Immature natural killer cell (primary cell): ENCODE results near the gene DNAJB12. TPM values are rescaled to one million over a fixed set of nuclear protein-coding genes. Genes with fewer than 3 reads are reported as not detected.
A peak's percentile ranks its signal among the peaks of the same experiment; 100 is the strongest.
"Not testable (repeated sequence)": the region's sequence is repeated elsewhere in the genome, so short reads cannot be mapped to it uniquely, and the experiment has no call there.

Experiments used
- DNase-seq, 3 donors: peaks; one replicate each; pipeline ENCODE4 v3.0.0; 2022; ENCODE audit warnings: mixed read lengths in 1 of 3
- H3K27ac Mint-ChIP-seq, 6 donors: one replicate each; pipeline ENCODE4 v1.8.0; 2020; ENCODE audit warnings: mixed read lengths in 6 of 6, mild to moderate bottlenecking in 5 of 6, inconsistent platforms in 4 of 6, moderate library complexity in 3 of 6
- H3K27me3 Mint-ChIP-seq, 3 donors: one replicate each; pipeline ENCODE4 v1.8.0; 2020 to 2021; ENCODE audit warnings: low read depth in 3 of 3, mild to moderate bottlenecking in 3 of 3, mixed read lengths in 3 of 3, moderate library complexity in 3 of 3, inconsistent platforms in 1 of 3
- H3K36me3 Mint-ChIP-seq, 3 donors: one replicate each; pipeline ENCODE4 v1.8.0; 2020; ENCODE audit warnings: mixed read lengths in 3 of 3, inconsistent platforms in 2 of 3, mild to moderate bottlenecking in 2 of 3
- H3K4me1 Mint-ChIP-seq, 2 donors: one replicate each; pipeline ENCODE4 v1.8.0; 2020; ENCODE audit warnings: inconsistent platforms in 2 of 2, mild to moderate bottlenecking in 2 of 2, mixed read lengths in 2 of 2, moderate library complexity in 1 of 2
- H3K4me3 Mint-ChIP-seq, 5 donors: one replicate each; pipeline ENCODE4 v1.8.0; 2020; ENCODE audit warnings: mild to moderate bottlenecking in 5 of 5, mixed read lengths in 5 of 5, inconsistent platforms in 3 of 5, moderate library complexity in 3 of 5
- H3K9me3 Mint-ChIP-seq, 6 donors: one replicate each; pipeline ENCODE4 v1.8.0; 2020; ENCODE audit warnings: mild to moderate bottlenecking in 6 of 6, mixed read lengths in 6 of 6, inconsistent platforms in 4 of 6, moderate library complexity in 3 of 6
- polyA plus RNA-seq, 3 donors: library from polyadenylated mRNA; unstranded; fragments of 300-500 nt; fragmentation: Illumina TruSeq; gene quantifications; one replicate each; pipeline ENCODE4 v1.2.3, GENCODE V29; 2021

DNAJB12 gene
- polyA plus RNA-seq, 3 donors from 2014 or later = 12.2 to 32.0 (median 12.4) TPM

DNA sequence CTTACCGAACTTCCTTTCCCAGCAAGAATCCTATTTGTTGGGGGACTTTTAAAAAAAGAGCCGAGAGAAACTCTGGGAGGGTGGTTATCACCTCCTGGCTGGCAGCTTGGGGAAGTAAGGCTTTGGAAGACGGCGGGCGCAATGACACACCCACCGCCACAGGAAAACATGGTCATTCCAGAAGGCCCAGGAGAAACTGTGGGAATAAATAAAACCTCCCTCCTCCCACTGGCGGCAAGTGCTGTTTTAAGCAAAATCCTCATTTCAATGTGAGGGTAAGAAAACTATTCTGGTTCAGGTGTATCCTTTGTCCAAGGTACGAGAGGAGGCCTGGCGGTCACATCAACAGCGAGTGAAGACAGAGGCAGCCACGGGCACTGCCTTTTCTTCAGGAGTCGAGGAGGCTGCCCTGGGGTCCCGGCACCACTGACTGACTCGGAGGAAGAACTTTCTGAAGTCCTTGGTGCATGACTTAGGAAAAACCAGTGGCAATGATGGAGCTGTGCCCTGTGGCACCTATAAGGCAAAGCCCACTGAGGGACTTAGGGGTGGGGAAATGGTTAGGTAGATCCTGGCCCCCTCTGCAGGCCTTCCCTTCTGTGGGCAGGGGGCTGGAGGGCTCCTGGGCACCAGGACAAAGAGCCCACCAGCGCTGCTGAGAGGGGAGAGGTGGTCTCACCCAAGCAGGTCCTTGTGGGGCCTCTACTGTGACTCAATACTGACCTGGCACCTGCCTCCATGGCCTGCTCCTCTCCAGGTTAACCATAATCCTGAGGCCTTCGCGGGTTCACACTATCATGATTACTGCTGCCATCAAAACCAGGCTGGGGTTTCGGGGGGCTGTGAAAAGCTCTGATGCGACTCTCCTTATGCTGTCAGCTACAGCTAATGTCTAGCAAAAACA is 21.4 kb downstream of the DNAJB12 start:
- DNase-seq = peak; percentile 60 to 72 (median 67)
- Mint-ChIP-seq H3K27me3 (peaks cover 17 to 43% (median 42%) of the 10 kb centered on the region in 3 donors), H3K36me3 (peaks cover 0 to 15% (median 3%) of the 10 kb centered on the region in 3 donors), H3K27ac (peak overlapping the region; percentile 93 to 100 (median 98)), H3K4me3 (peak overlapping the region; percentile 58 to 88 (median 83)), H3K4me1 (peaks cover 90 to 92% of the 10 kb centered on the region in 2 donors), H3K9me3 (no peaks in the 10 kb centered on the region)

DNA sequence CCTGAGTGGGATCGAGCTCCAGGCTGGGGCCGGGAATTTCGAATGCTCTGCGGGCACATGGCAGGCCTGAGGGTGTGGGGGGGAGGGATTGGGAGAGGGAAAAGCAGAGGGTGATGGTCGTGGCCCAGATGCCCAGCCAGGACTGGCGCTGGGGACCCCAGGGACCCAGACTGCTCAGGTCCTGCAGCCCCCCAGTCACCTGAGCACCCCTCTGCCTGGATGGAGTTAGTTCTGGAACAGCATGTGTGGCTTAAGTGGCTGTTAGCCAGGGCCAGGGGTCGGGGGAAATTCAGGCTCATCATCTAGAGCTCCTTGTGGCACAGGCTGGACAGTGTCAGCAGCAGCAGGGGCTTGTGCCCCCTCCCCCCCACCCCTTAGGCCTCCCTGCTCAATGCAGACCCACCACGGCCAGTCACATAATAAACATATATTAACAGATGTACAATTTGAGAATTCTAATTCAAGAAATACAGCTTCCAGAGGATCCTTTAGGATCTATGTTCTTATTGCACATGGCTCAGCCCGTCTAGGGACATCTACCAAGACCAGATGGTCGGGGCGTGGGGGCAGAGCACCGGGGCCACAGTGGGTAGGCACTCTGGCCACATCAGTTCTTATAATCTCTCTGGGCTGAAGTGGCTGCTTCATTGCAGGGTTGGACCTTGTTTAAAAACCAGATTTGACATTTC is 22.2 kb downstream of the DNAJB12 start:
- H3K27ac Mint-ChIP-seq = peak overlapping the region; percentile 93 to 100 (median 98)
- peaks cover 17 to 46% (median 42%) of the 10 kb centered on the region in 3 donors for H3K27me3 Mint-ChIP-seq
- peaks cover 98 to 99% of the 10 kb centered on the region in 2 donors for H3K4me1 Mint-ChIP-seq
- H3K36me3 Mint-ChIP-seq = peaks cover 0 to 7% (median 0%) of the 10 kb centered on the region in 3 donors
- peak overlapping the region; percentile 79 to 88 (median 86) for H3K4me3 Mint-ChIP-seq
- no peak for DNase-seq
- no peaks in the 10 kb centered on the region for H3K9me3 Mint-ChIP-seq

DNA sequence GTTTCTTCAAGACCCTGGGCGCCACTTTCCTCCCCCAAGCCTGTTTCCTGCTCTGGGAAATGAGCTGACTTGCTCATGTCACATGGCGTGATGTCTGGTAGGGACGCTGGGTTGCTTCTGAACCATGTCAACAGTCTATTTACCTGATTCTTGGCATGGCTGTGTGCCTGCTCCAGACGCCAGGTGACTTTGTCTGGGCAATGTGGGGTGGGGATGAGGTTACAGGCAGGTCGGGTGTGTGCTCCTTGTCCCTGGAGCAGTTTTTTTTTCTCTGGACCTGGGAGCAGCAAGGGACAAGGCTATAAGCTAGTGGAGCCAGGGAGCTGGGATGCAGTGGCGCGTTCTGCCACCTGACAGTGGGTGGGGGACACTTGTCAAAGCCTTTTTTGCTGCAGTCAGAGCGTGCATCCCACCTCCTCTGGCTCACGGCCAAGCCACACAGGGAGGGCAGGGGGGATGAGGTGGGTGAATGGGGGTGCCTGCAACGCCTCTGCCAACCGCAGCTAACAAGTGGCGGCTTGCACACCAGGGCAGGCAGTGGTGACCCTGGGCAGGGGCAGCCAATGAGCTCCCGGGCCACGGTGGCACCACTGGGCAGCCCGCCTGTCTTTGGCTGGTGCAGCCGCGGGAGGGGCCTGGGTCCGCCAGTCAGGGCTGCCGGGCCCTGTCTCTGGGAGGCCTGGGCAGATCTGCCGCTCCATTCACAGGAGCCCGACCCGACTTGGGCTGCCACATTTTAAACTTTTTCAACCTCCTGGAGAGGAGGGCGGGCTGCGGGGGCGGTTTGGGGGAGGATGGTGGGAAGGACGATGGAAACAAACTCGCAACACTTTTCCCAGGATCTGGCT is 22.9 kb downstream of the DNAJB12 start:
- H3K27me3 Mint-ChIP-seq = peaks cover 19 to 48% (median 48%) of the 10 kb centered on the region in 3 donors

DNA sequence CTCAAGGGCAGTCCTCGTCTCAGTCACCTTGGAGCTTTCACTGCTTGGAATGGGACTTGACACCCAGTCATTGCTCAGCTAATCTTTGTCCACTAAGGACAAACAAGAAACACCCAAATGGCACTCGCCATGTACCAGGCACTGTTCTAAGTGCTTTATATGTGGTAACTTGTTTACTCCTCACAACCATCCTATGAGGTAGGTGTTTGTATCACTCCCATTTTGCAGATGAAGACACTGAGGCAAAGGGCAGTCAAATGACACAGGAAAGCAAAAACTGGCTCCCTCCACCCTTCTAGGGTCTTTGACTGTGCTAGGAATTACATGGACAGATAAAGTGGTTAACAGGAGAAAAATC is 24.7 kb downstream of the DNAJB12 start:
- H3K36me3 Mint-ChIP-seq = no peaks in the 10 kb centered on the region
- peaks cover 85 to 90% of the 10 kb centered on the region in 2 donors for H3K4me1 Mint-ChIP-seq
- no peak for DNase-seq
- peak overlapping the region; percentile 40 to 68 (median 65) for H3K4me3 Mint-ChIP-seq
- H3K9me3 Mint-ChIP-seq = no peaks in the 10 kb centered on the region
- peaks cover 17 to 49% (median 43%) of the 10 kb centered on the region in 3 donors for H3K27me3 Mint-ChIP-seq
- H3K27ac Mint-ChIP-seq = peak overlapping the region; percentile 77 to 100 (median 97)

More for the DNA sequence above, 22.9 kb downstream of the DNAJB12 start:
- Mint-ChIP-seq H3K9me3 (no peaks in the 10 kb centered on the region), H3K27ac (peak overlapping the region; percentile 93 to 100 (median 98)), H3K4me3 (peak overlapping the region; percentile 79 to 88 (median 86)), H3K36me3 (no peaks in the 10 kb centered on the region), H3K4me1 (peaks cover 96 to 100% of the 10 kb centered on the region in 2 donors)
- DNase-seq = peak; percentile 99 to 100 (median 100)

DNA sequence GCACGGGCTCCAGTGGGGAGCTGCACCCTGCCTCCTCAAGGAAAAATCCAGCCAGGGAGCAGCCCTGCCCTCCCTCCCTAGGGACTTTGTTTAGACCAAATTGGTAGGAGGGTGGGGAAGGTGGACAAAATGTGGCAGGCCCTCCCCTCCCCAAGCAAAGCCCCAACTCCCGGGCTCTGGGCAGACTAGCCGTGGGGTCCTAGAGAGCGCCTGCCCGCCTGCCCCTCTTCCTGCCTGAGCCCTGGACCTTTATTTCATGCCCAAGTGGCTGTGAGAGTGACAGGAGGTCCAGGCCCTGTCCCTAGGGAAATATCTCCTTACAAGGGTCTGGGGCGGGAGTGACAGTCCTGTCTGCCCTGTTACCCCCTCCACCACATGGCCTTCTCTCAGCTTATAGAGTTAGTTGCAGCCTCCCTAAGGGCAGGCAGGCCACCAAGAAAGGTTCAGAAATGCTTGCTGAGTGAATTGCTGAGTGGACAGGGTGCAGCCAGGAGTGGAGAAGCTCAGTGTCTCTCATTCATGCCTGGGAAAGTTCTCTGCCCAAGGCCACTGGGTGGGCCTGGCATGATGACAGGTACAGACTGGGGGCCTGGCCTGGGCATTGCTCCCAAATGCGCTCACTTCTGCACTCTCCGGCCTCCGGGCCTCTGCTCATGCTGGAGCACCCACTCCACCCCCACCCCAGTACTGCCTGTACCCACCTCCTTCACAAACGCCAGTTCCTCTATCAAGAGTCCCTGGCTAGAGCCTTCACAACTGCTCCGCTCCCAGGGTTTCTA is 25.2 kb downstream of the DNAJB12 start:
- Mint-ChIP-seq H3K27me3 (peaks cover 13 to 43% (median 40%) of the 10 kb centered on the region in 3 donors), H3K27ac (peak overlapping the region; percentile 77 to 100 (median 97)), H3K36me3 (no peaks in the 10 kb centered on the region), H3K4me3 (peak overlapping the region; percentile 40 to 68 (median 65)), H3K9me3 (no peaks in the 10 kb centered on the region), H3K4me1 (peaks cover 83 to 89% of the 10 kb centered on the region in 2 donors)
- DNase-seq = no peak

DNA sequence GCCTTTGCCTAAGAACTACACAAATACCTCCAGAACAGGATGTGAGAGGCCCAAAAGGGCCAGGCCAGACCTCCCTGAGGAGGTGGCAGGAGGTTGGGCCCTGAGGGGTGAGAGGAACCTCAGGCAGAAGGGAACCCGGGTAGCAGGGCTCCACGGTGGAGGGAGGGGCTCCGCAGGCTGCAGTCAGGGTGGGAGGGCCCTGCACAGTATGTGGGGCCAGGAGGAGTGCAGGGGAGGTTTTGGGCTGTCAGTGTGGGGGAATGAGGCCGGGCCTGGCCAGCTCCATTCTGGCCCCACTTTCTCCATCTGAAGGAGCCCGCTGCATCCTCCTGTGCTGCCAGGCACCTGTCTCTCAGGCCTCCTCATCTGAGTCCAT is 25.9 kb downstream of the DNAJB12 start:
- DNase-seq = peak in 2 of 3 donors; percentile 54 to 56

DNA sequence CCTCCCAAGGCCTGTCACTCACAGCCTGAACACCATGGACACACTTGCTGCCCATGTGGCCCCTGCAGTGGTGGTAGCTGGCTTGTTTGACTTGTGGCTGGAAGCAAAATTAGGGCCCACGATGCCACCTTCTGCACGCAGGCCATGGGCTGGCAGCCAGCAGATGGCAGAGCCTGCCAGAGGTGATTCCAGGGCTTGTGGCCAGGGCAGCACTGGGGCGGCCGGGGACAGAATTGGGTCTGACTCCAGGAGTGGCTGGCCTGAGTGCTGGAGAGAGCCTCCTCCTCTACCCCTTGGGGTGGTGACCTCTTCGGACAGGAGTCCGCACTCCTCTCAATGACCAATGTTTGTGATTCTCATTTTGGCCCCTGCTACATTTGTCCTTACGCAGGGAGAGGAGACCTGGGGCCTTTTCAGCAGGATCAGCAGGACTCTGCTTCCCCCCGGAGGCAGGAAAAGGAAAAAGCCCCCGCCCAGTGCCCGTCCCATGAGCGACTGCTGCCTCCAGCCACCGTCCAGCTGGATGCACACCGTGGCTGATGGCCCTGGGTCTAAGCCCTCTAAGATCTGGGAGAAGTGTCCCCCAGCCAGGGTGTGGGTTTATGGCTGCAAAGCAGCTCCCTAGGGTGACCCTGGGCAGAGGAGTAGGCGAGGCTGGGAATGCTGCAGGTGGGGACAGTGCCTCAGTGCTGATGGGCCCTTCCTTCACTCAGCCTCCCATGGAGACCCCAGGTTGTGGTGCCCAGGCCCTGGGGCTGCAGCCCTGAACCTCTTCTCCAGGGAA is 26.5 kb downstream of the DNAJB12 start:
- Mint-ChIP-seq H3K4me3 (peak overlapping the region; percentile 87 to 98 (median 92)), H3K9me3 (no peaks in the 10 kb centered on the region), H3K27ac (peak overlapping the region; percentile 95 to 99 (median 99)), H3K36me3 (no peaks in the 10 kb centered on the region), H3K27me3 (peaks cover 13 to 35% (median 31%) of the 10 kb centered on the region in 3 donors), H3K4me1 (peaks cover 83 to 88% of the 10 kb centered on the region in 2 donors)
- no peak for DNase-seq

More for the DNA sequence above, 25.9 kb downstream of the DNAJB12 start:
- Mint-ChIP-seq H3K9me3 (no peaks in the 10 kb centered on the region), H3K36me3 (no peaks in the 10 kb centered on the region), H3K4me3 (peak overlapping the region; percentile 53 to 98 (median 87)), H3K27me3 (peaks cover 13 to 38% (median 36%) of the 10 kb centered on the region in 3 donors), H3K4me1 (peaks cover 83 to 88% of the 10 kb centered on the region in 2 donors), H3K27ac (peak overlapping the region; percentile 95 to 99 (median 99))

DNA sequence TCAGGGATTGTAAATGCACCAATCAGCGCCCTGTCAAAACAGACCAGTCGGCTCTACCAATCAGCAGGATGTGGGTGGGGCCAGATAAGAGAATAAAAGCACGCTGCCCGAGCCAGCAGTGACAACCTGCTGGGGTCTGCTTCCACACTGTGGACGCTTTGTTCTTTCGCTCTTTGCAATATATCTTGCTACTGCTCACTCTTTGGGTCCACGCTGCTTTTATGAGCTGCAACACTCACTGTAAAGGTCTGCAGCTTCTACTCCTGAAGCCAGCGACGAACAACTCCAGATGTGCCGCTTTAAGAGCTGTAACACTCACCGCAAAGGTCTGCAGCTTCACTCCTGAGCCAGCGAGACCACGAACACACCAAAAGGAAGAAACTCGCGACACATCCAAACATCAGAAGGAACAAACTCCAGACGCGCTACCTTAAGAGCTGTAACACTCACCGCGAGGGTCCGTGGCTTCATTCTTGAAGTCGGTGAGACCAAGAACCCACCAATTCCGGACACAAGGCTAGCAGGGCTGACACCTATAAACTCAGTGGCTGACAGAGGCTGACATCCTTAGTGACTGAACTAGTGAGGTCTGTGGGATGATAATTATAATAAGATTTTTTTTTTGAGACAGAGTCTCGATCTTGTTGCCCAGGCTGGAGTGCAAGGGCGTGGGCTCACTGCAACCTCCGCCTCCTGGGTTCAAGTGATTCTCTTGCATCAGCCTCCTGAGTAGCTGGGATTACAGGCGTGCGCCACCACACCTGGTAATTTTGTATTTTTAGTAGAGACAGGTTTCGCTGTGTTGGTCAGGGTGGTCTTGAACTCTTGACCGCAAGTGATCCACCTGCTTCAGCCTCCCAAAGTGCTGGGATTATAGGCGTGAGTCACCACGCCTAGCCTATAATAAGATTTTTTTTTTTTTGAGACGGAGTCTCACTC is 27.8 kb downstream of the DNAJB12 start:
- H3K4me1 Mint-ChIP-seq = peaks cover 74 to 85% of the 10 kb centered on the region in 2 donors
- H3K27ac Mint-ChIP-seq = peak overlapping the region; percentile 95 to 99 (median 99)
- not testable (repeated sequence) for H3K9me3 Mint-ChIP-seq, H3K36me3 Mint-ChIP-seq
- H3K4me3 Mint-ChIP-seq = peak overlapping the region; percentile 87 to 98 (median 92)
- H3K27me3 Mint-ChIP-seq = peaks cover 11 to 26% (median 25%) of the 10 kb centered on the region in 3 donors
- DNase-seq = peak; percentile 88

DNA sequence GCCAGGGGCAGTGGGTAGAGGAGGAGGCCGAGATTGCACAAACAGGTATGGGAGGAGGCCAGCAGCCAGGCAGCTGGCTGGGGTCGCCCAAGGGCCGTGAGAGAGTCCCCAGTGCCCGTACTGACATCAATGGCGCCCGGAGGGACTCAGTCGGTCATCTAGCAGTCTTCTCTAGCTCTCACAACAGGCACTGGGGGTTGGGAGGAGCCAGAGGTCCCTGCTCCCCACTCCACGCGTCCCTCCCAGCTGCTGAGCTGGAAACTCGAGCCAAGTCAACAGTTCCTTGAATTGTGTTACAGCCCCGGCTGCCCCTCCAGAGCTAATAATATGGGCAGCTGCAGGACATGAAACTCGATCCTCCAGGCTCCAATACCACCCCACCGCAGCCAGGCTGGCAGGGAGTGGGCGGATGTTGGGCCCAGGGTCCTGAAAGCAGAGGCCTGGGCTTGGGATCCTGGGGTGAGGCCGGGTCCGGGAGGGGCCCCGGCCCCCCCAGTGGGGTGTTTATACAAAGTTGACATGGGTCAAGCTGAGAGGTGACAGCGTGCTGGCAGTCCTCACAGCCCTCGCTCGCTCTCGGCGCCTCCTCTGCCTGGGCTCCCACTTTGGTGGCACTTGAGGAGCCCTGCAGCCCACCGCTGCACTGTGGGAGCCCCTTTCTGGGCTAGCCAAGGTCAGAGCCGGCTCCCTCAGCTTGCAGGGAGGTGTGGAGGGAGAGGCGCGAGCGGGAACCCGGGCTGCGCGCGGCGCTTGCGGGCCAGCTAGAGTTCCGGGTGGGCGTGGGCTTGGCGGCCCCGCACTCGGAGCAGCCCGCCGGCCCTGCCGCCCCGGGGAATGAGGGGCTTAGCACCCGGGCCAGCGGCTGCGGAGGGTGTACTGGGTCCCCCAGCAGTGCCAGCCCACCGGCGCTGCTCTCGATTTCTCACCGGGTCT is 29.2 kb downstream of the DNAJB12 start:
- not testable (repeated sequence) for H3K9me3 Mint-ChIP-seq, DNase-seq, H3K36me3 Mint-ChIP-seq, H3K4me3 Mint-ChIP-seq
- Mint-ChIP-seq H3K27me3 (peaks cover 5 to 19% (median 15%) of the 10 kb centered on the region in 3 donors), H3K27ac (peak overlapping the region in 3 of 6 donors; percentile 45 to 53 (median 46)), H3K4me1 (peaks cover 65 to 85% of the 10 kb centered on the region in 2 donors)

DNA sequence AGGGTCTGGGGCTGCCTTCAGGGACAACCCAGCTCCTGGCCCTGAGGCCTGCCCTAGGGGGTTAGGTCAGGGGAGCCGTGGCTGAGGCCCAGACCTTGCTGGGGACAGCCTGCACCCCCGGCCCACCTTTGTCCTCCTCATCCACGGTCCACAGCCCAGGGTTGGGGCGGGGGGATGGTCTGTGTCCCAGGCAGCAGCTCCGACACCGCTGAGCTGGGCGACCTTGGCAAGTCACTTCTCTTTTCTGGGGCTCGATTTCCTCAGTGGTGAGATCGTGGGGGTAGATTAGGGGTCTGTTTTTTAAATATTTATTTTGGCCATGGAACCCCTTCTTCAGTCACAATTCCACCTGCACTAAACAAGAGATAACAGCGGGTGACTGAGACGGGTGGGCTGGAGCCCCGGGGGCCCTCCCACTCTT is 30.9 kb downstream of the DNAJB12 start:
- Mint-ChIP-seq H3K4me3 (peak overlapping the region in 1 of 5 donors; percentile 59), H3K27me3 (peaks cover 6 to 23% (median 22%) of the 10 kb centered on the region in 3 donors), H3K27ac (peak overlapping the region in 4 of 6 donors; percentile 51 to 88 (median 76)), H3K36me3 (no peaks in the 10 kb centered on the region), H3K9me3 (no peaks in the 10 kb centered on the region), H3K4me1 (peaks cover 61 to 82% of the 10 kb centered on the region in 2 donors)
- no peak for DNase-seq
